ENCODE data around the gene AURKB. TPM values are rescaled to one million over a fixed set of nuclear protein-coding genes. Genes with fewer than 3 reads are reported as not detected.

AURKB gene
- polyA plus RNA-seq, 1 donor from 2014 or later = 0.34 TPM

- H3K4me1 Mint-ChIP-seq = peaks cover 6 to 13% (median 9%) of the 10 kb centered on the region in 3 donors
- H3K27ac Mint-ChIP-seq = peak overlapping the region in 1 of 3 donors; percentile 27
- no peaks in the 10 kb centered on the region for H3K9me3 Mint-ChIP-seq
- H3K4me3 Mint-ChIP-seq = no peak overlapping the region
- H3K36me3 Mint-ChIP-seq = peaks cover 12% of the 10 kb centered on the region
- no peaks in the 10 kb centered on the region for H3K27me3 Mint-ChIP-seq
Measured at GRCh38 chr17:8235676-8236075, 25.3 kb upstream of the AURKB start.

- Mint-ChIP-seq H3K9me3 (no peaks in the 10 kb centered on the region), H3K27ac (peak overlapping the region in 2 of 3 donors; percentile 28 to 52), H3K4me1 (peaks cover 3 to 12% (median 9%) of the 10 kb centered on the region in 3 donors), H3K4me3 (no peak overlapping the region), H3K36me3 (peaks cover 12% of the 10 kb centered on the region), H3K27me3 (no peaks in the 10 kb centered on the region)
Measured at GRCh38 chr17:8234361-8235270, 24.2 kb upstream of the AURKB start.

- no peak overlapping the region for H3K27ac Mint-ChIP-seq
- no peak overlapping the region for H3K4me3 Mint-ChIP-seq
- peaks cover 12 to 18% (median 15%) of the 10 kb centered on the region in 3 donors for H3K4me1 Mint-ChIP-seq
- peaks cover 8% of the 10 kb centered on the region for H3K36me3 Mint-ChIP-seq
- H3K9me3 Mint-ChIP-seq = no peaks in the 10 kb centered on the region
- no peaks in the 10 kb centered on the region for H3K27me3 Mint-ChIP-seq
Measured at GRCh38 chr17:8231701-8232100, 21.3 kb upstream of the AURKB start.

GRCh38 chr17:8227238-8227581 lies 16.8 kb upstream of the AURKB start:
- peak overlapping the region; percentile 92 to 98 (median 96) for H3K27ac Mint-ChIP-seq
- peaks cover 0 to 2% (median 0%) of the 10 kb centered on the region in 3 donors for H3K9me3 Mint-ChIP-seq
- H3K36me3 Mint-ChIP-seq = no peaks in the 10 kb centered on the region
- H3K4me3 Mint-ChIP-seq = peak overlapping the region; percentile 26 to 91 (median 81)
- H3K27me3 Mint-ChIP-seq = no peaks in the 10 kb centered on the region
- H3K4me1 Mint-ChIP-seq = peaks cover 29 to 40% (median 33%) of the 10 kb centered on the region in 3 donors

GRCh38 chr17:8226536-8227237 lies 16.3 kb upstream of the AURKB start:
- H3K36me3 Mint-ChIP-seq = no peaks in the 10 kb centered on the region
- H3K4me3 Mint-ChIP-seq = peak overlapping the region; percentile 72 to 91 (median 86)
- H3K4me1 Mint-ChIP-seq = peaks cover 33 to 40% (median 34%) of the 10 kb centered on the region in 3 donors
- peaks cover 0 to 3% (median 0%) of the 10 kb centered on the region in 3 donors for H3K9me3 Mint-ChIP-seq
- H3K27ac Mint-ChIP-seq = peak overlapping the region; percentile 92 to 98 (median 96)
- no peaks in the 10 kb centered on the region for H3K27me3 Mint-ChIP-seq

GRCh38 chr17:8225813-8226535 lies 15.6 kb upstream of the AURKB start:
- peaks cover 0 to 3% (median 0%) of the 10 kb centered on the region in 3 donors for H3K9me3 Mint-ChIP-seq
- H3K4me1 Mint-ChIP-seq = peaks cover 34 to 43% (median 36%) of the 10 kb centered on the region in 3 donors
- peak overlapping the region; percentile 92 to 98 (median 96) for H3K27ac Mint-ChIP-seq
- no peaks in the 10 kb centered on the region for H3K27me3 Mint-ChIP-seq
- peaks cover 4% of the 10 kb centered on the region for H3K36me3 Mint-ChIP-seq
- H3K4me3 Mint-ChIP-seq = peak overlapping the region; percentile 72 to 91 (median 86)

GRCh38 chr17:8224891-8225812 lies 14.8 kb upstream of the AURKB start:
- peaks cover 1% of the 10 kb centered on the region for H3K27me3 Mint-ChIP-seq
- H3K27ac Mint-ChIP-seq = peak overlapping the region; percentile 20 to 100 (median 98)
- peaks cover 5% of the 10 kb centered on the region for H3K36me3 Mint-ChIP-seq
- H3K9me3 Mint-ChIP-seq = peaks cover 0 to 3% (median 0%) of the 10 kb centered on the region in 3 donors
- H3K4me1 Mint-ChIP-seq = peaks cover 39 to 48% (median 42%) of the 10 kb centered on the region in 3 donors
- H3K4me3 Mint-ChIP-seq = peak overlapping the region in 3 of 4 donors; percentile 63 to 91 (median 72)

- Mint-ChIP-seq H3K4me1 (peaks cover 39 to 51% (median 42%) of the 10 kb centered on the region in 3 donors), H3K27ac (peak overlapping the region; percentile 98 to 100 (median 100)), H3K27me3 (peaks cover 1% of the 10 kb centered on the region), H3K9me3 (peaks cover 0 to 3% (median 0%) of the 10 kb centered on the region in 3 donors), H3K4me3 (peak overlapping the region; percentile 91 to 99 (median 98)), H3K36me3 (peaks cover 5% of the 10 kb centered on the region)
Measured at GRCh38 chr17:8223356-8224126, 13.2 kb upstream of the AURKB start.

- H3K27ac Mint-ChIP-seq = peak overlapping the region; percentile 98 to 100 (median 100)
- H3K27me3 Mint-ChIP-seq = peaks cover 1% of the 10 kb centered on the region
- peaks cover 39 to 51% (median 42%) of the 10 kb centered on the region in 3 donors for H3K4me1 Mint-ChIP-seq
- H3K9me3 Mint-ChIP-seq = peaks cover 0 to 3% (median 0%) of the 10 kb centered on the region in 3 donors
- H3K36me3 Mint-ChIP-seq = peaks cover 5% of the 10 kb centered on the region
- H3K4me3 Mint-ChIP-seq = peak overlapping the region; percentile 91 to 99 (median 98)
Measured at GRCh38 chr17:8222630-8223355, 12.4 kb upstream of the AURKB start.

GRCh38 chr17:8222380-8222629 lies 11.9 kb upstream of the AURKB start:
- peaks cover 0 to 3% (median 0%) of the 10 kb centered on the region in 3 donors for H3K9me3 Mint-ChIP-seq
- peaks cover 1% of the 10 kb centered on the region for H3K27me3 Mint-ChIP-seq
- peaks cover 35 to 47% (median 38%) of the 10 kb centered on the region in 3 donors for H3K4me1 Mint-ChIP-seq
- peak overlapping the region; percentile 91 to 99 (median 98) for H3K4me3 Mint-ChIP-seq
- peak overlapping the region; percentile 98 to 100 (median 100) for H3K27ac Mint-ChIP-seq
- peaks cover 5% of the 10 kb centered on the region for H3K36me3 Mint-ChIP-seq

GRCh38 chr17:8221663-8222379 lies 11.4 kb upstream of the AURKB start:
- H3K36me3 Mint-ChIP-seq = peaks cover 5% of the 10 kb centered on the region
- peaks cover 0 to 3% (median 0%) of the 10 kb centered on the region in 3 donors for H3K9me3 Mint-ChIP-seq
- H3K4me1 Mint-ChIP-seq = peaks cover 32 to 42% (median 33%) of the 10 kb centered on the region in 3 donors
- H3K4me3 Mint-ChIP-seq = peak overlapping the region; percentile 91 to 99 (median 98)
- peak overlapping the region; percentile 98 to 100 (median 100) for H3K27ac Mint-ChIP-seq
- H3K27me3 Mint-ChIP-seq = peaks cover 1% of the 10 kb centered on the region
